Adipocyte (in vitro differentiated cells): ENCODE results near the gene USF2.
"Not testable (repeated sequence)": the region's sequence is repeated elsewhere in the genome, so short reads cannot be mapped to it uniquely, and the experiment has no call there.

Experiments
- DNase-seq: peaks from one replicate; pipeline ENCODE4 v3.0.0-alpha.2; 2015; ENCODE audit warnings: low read depth
- H3K27me3 ChIP-seq: replicated peaks from 2 replicates; pipeline ENCODE4 v1.7.0; 2013; ENCODE audit warnings: mild to moderate bottlenecking, low read length, moderate library complexity; ENCODE audit not compliant: control insufficient read depth, insufficient read depth
- H3K36me3 ChIP-seq: 2 replicates; pipeline ENCODE4 v1.7.0; 2013; ENCODE audit warnings: low read length, mild to moderate bottlenecking, moderate library complexity; ENCODE audit not compliant: control insufficient read depth, insufficient read depth, severe bottlenecking
- H3K4me1 ChIP-seq: 2 replicates; pipeline ENCODE4 v1.7.0; 2013; ENCODE audit warnings: mild to moderate bottlenecking, low read length, moderate library complexity; ENCODE audit not compliant: control insufficient read depth, insufficient read depth
- H3K4me3 ChIP-seq: 2 replicates; pipeline ENCODE4 v1.7.0; 2013; ENCODE audit warnings: mild to moderate bottlenecking, low read length, moderate library complexity
- H3K9ac ChIP-seq: 2 replicates; pipeline ENCODE4 v1.7.0; 2013; ENCODE audit warnings: mild to moderate bottlenecking, low read length, moderate library complexity
- H3K9me3 ChIP-seq: 2 replicates; pipeline ENCODE4 v1.7.0; 2013; ENCODE audit warnings: mild to moderate bottlenecking, low read length, moderate library complexity; ENCODE audit not compliant: control insufficient read depth

Gene USF2

GRCh38 chr19:35228177-35228930, 40.4 kb upstream of the USF2 start, which contains the start of gene FAM187B:
Gene FAM187B, minus strand, starts transcription at chr19:35228739. Its CDS starts 59 bp downstream, at chr19:35228680.
- H3K9me3 ChIP-seq = peaks cover 2% of the 10 kb centered on the region
- no peak for DNase-seq
- H3K27me3 ChIP-seq = peaks cover 32% of the 10 kb centered on the region
- H3K9ac ChIP-seq = no peak within 1 kb of the TSS
- H3K4me3 ChIP-seq = no peak within 1 kb of the TSS
- no peaks in the 10 kb centered on the region for H3K36me3 ChIP-seq
- no peaks in the 10 kb centered on the region for H3K4me1 ChIP-seq

- no peak overlapping the region for H3K9ac ChIP-seq
- DNase-seq = no peak
- H3K36me3 ChIP-seq = no peaks in the 10 kb centered on the region
- H3K9me3 ChIP-seq = peaks cover 5% of the 10 kb centered on the region
- H3K4me1 ChIP-seq = no peaks in the 10 kb centered on the region
- H3K4me3 ChIP-seq = no peak overlapping the region
- H3K27me3 ChIP-seq = peaks cover 28% of the 10 kb centered on the region
Measured at GRCh38 chr19:35229601-35230000, 39.2 kb upstream of the USF2 start.

GRCh38 chr19:35231956-35232645, 36.7 kb upstream of the USF2 start:
- peaks cover 8% of the 10 kb centered on the region for H3K9me3 ChIP-seq
- no peak overlapping the region for H3K9ac ChIP-seq
- no peak for DNase-seq
- no peak overlapping the region for H3K4me3 ChIP-seq
- H3K4me1 ChIP-seq = no peaks in the 10 kb centered on the region
- H3K36me3 ChIP-seq = no peaks in the 10 kb centered on the region
- peaks cover 12% of the 10 kb centered on the region for H3K27me3 ChIP-seq

- Histone ChIP-seq H3K4me1 (no peaks in the 10 kb centered on the region), H3K9me3 (peaks cover 8% of the 10 kb centered on the region), H3K36me3 (no peaks in the 10 kb centered on the region), H3K27me3 (peaks cover 9% of the 10 kb centered on the region), H3K9ac (no peak overlapping the region), H3K4me3 (no peak overlapping the region)
- DNase-seq = no peak
Measured at GRCh38 chr19:35232912-35233311, 35.9 kb upstream of the USF2 start.

- Histone ChIP-seq H3K27me3 (peaks cover 23% of the 10 kb centered on the region), H3K4me3 (no peak overlapping the region), H3K36me3 (no peaks in the 10 kb centered on the region), H3K4me1 (no peaks in the 10 kb centered on the region), H3K9me3 (peaks cover 21% of the 10 kb centered on the region), H3K9ac (no peak overlapping the region)
- no peak for DNase-seq
Measured at GRCh38 chr19:35236638-35237400, 31.9 kb upstream of the USF2 start.

- not testable (repeated sequence) for H3K4me1 ChIP-seq, DNase-seq, H3K4me3 ChIP-seq, H3K36me3 ChIP-seq, H3K9ac ChIP-seq
- H3K27me3 ChIP-seq = peaks cover 15% of the 10 kb centered on the region
- H3K9me3 ChIP-seq = peaks cover 35% of the 10 kb centered on the region
Measured at GRCh38 chr19:35239597-35239996, 29.2 kb upstream of the USF2 start.

- Histone ChIP-seq H3K9me3 (peaks cover 39% of the 10 kb centered on the region), H3K36me3 (no peaks in the 10 kb centered on the region)
- DNase-seq = no peak
Measured at GRCh38 chr19:35240327-35240726, 28.4 kb upstream of the USF2 start.

GRCh38 chr19:35241417-35241816, 27.3 kb upstream of the USF2 start:
- Histone ChIP-seq H3K27me3 (peaks cover 15% of the 10 kb centered on the region), H3K4me1 (no peaks in the 10 kb centered on the region), H3K9me3 (peaks cover 45% of the 10 kb centered on the region), H3K4me3 (no peak overlapping the region), H3K9ac (no peak overlapping the region), H3K36me3 (no peaks in the 10 kb centered on the region)
- DNase-seq = no peak

More at GRCh38 chr19:35240327-35240726, 28.4 kb upstream of the USF2 start:
- Histone ChIP-seq H3K27me3 (peaks cover 15% of the 10 kb centered on the region), H3K4me1 (no peaks in the 10 kb centered on the region), H3K9ac (no peak overlapping the region), H3K4me3 (no peak overlapping the region)

- H3K27me3 ChIP-seq = peaks cover 36% of the 10 kb centered on the region
- no peaks in the 10 kb centered on the region for H3K36me3 ChIP-seq
- no peaks in the 10 kb centered on the region for H3K4me1 ChIP-seq
- peaks cover 31% of the 10 kb centered on the region for H3K9me3 ChIP-seq
- no peak overlapping the region for H3K9ac ChIP-seq
- DNase-seq = no peak
- no peak overlapping the region for H3K4me3 ChIP-seq
Measured at GRCh38 chr19:35246466-35247092, 22.2 kb upstream of the USF2 start.

GRCh38 chr19:35247526-35248309, 21.0 kb upstream of the USF2 start:
- peaks cover 37% of the 10 kb centered on the region for H3K27me3 ChIP-seq
- no peak overlapping the region for H3K9ac ChIP-seq
- H3K36me3 ChIP-seq = no peaks in the 10 kb centered on the region
- no peak for DNase-seq
- no peaks in the 10 kb centered on the region for H3K4me1 ChIP-seq
- H3K9me3 ChIP-seq = peaks cover 26% of the 10 kb centered on the region
- no peak overlapping the region for H3K4me3 ChIP-seq
